ENCODE data around the gene GSTCD. TPM values are rescaled to one million over a fixed set of nuclear protein-coding genes. Genes with fewer than 3 reads are reported as not detected.
A peak's percentile ranks its signal among the peaks of the same experiment; 100 is the strongest.

GSTCD gene
- total and polyA plus RNA-seq, 2 donors (not counting 1 experiment from before 2014, with no cell fraction given), result 5.0 to 13.2 TPM

- H3K79me2 ChIP-seq (ENCODE audit: control insufficient read depth, insufficient read depth, low read length), result peaks cover 25% of the 10 kb centered on the region
- Mint-ChIP-seq H3K4me1 (peaks cover 27% of the 10 kb centered on the region), H3K4me3 (peak overlapping the region; percentile 93), H3K27ac (peak overlapping the region; percentile 87), H3K9me3 (ENCODE audit: insufficient read depth) (no peaks in the 10 kb centered on the region), H3K27me3 (no peaks in the 10 kb centered on the region)
- H3K4me2 ChIP-seq (replicated peaks; ENCODE audit: low read depth, low read length, poor library complexity, severe bottlenecking), result peak overlapping the region; percentile 86
- H3K27me3 ChIP-seq (replicated peaks in 1 of 4; ENCODE audit: control extremely low read depth in 1 of 4, control insufficient read depth in 3 of 4, insufficient read depth in 4 of 4, low read length in 3 of 4), result no peaks in the 10 kb centered on the region
- H3K4me3 ChIP-seq (ENCODE audit: control extremely low read depth in 1 of 5, extremely low read depth in 1 of 5, insufficient read depth in 1 of 5, low read depth in 2 of 5, low read length in 4 of 5), result peak overlapping the region; percentile 21 to 81 (median 50)
- H3K4me1 ChIP-seq (ENCODE audit: control insufficient read depth in 2 of 2, insufficient read depth in 2 of 2, low read length in 2 of 2), result peaks cover 16 to 18% of the 10 kb centered on the region in 2 donors
- H4K20me1 ChIP-seq (ENCODE audit: control insufficient read depth, insufficient read depth, low read length, poor library complexity, severe bottlenecking), result no peaks in the 10 kb centered on the region
- H3K36me3 ChIP-seq (replicated peaks in 1 of 2; ENCODE audit: control extremely low read depth in 1 of 2, control insufficient read depth in 1 of 2, extremely low read depth in 1 of 2, insufficient read depth in 2 of 2, low read length in 1 of 2), result no peaks in the 10 kb centered on the region
- peak overlapping the region; percentile 67 for H3K9ac ChIP-seq (ENCODE audit: low read length)
- H3K27ac ChIP-seq (ENCODE audit: low read length in 2 of 2), result peak overlapping the region; percentile 22 to 60
- ATAC-seq (ENCODE audit: low read depth) (peak; percentile 92), DNase-seq (peak; percentile 70)
- ChIA-PET CTCF (interaction anchor here (0.6 to 3.1 kb wide), 6 partner anchors 8 to 245 kb away, joined by 3 to 39 read pairs (median 5); partner anchors contain the start of gene PPA2), POLR2A (no interaction called here)
- TF ChIP-seq EZH2 (IDR thresholded peaks at IDR 0.05; ENCODE audit: borderline replicate concordance, insufficient read depth, low read depth, low read length, poor library complexity, severe bottlenecking) (no peak), CTCF (IDR thresholded peaks at IDR 0.05) (no peak)
- intact Hi-C loops (cut with micrococcal nuclease), result loop anchor here (2.0 kb wide), 1 partner anchor 783 kb away; no protein-coding TSS in a partner anchor
- no peaks in the 10 kb centered on the region for H3K9me3 ChIP-seq (ENCODE audit: control extremely low read depth in 1 of 3, control insufficient read depth in 2 of 3, insufficient read depth in 1 of 3, low read length in 2 of 3)
- H2AFZ ChIP-seq (ENCODE audit: insufficient read depth, low read depth, low read length, poor library complexity, severe bottlenecking), result peak overlapping the region; percentile 72
- no CpG with 5 or more reads among the region's 5 CpGs for WGBS (ENCODE audit: insufficient coverage)
Measured at GRCh38 chr4:105714071-105714521, 5.5 kb downstream of the GSTCD start.

GRCh38 chr4:105714932-105715331 lies 6.3 kb downstream of the GSTCD start:
- Mint-ChIP-seq H3K27ac (no peak overlapping the region), H3K27me3 (no peaks in the 10 kb centered on the region), H3K9me3 (ENCODE audit: insufficient read depth) (no peaks in the 10 kb centered on the region), H3K4me3 (no peak overlapping the region), H3K4me1 (peaks cover 19% of the 10 kb centered on the region)
- Histone ChIP-seq H4K20me1 (ENCODE audit: control insufficient read depth, insufficient read depth, low read length, poor library complexity, severe bottlenecking) (no peaks in the 10 kb centered on the region), H3K9me3 (ENCODE audit: control extremely low read depth in 1 of 3, control insufficient read depth in 2 of 3, insufficient read depth in 1 of 3, low read length in 2 of 3) (no peaks in the 10 kb centered on the region), H3K79me2 (ENCODE audit: control insufficient read depth, insufficient read depth, low read length) (peaks cover 17% of the 10 kb centered on the region), H3K27me3 (replicated peaks in 1 of 4; ENCODE audit: control extremely low read depth in 1 of 4, control insufficient read depth in 3 of 4, insufficient read depth in 4 of 4, low read length in 3 of 4) (no peaks in the 10 kb centered on the region), H3K9ac (ENCODE audit: low read length) (peak overlapping the region; percentile 40), H3K4me1 (ENCODE audit: control insufficient read depth in 2 of 2, insufficient read depth in 2 of 2, low read length in 2 of 2) (peaks cover 8 to 11% of the 10 kb centered on the region in 2 donors), H2AFZ (ENCODE audit: insufficient read depth, low read depth, low read length, poor library complexity, severe bottlenecking) (no peak overlapping the region), H3K27ac (ENCODE audit: low read length in 2 of 2) (peak overlapping the region in 1 of 2 donors; percentile 12), H3K36me3 (replicated peaks in 1 of 2; ENCODE audit: control extremely low read depth in 1 of 2, control insufficient read depth in 1 of 2, extremely low read depth in 1 of 2, insufficient read depth in 2 of 2, low read length in 1 of 2) (no peaks in the 10 kb centered on the region), H3K4me2 (replicated peaks; ENCODE audit: low read depth, low read length, poor library complexity, severe bottlenecking) (peak overlapping the region; percentile 86), H3K4me3 (ENCODE audit: control extremely low read depth in 1 of 5, extremely low read depth in 1 of 5, insufficient read depth in 1 of 5, low read depth in 2 of 5, low read length in 4 of 5) (no peak overlapping the region)
- CTCF ChIA-PET, result interaction anchor here (0.6 to 3.1 kb wide), 13 partner anchors 10 to 784 kb away, joined by 3 to 39 read pairs (median 3); partner anchors contain the start of gene PPA2
- no peak for ATAC-seq (ENCODE audit: low read depth)
- POLR2A ChIA-PET, result no interaction called here
- DNase-seq, result no peak
- no CpG with 5 or more reads among the region's 1 CpG for WGBS (ENCODE audit: insufficient coverage)
- TF ChIP-seq EZH2 (IDR thresholded peaks at IDR 0.05; ENCODE audit: borderline replicate concordance, insufficient read depth, low read depth, low read length, poor library complexity, severe bottlenecking) (no peak), CTCF (IDR thresholded peaks at IDR 0.05) (no peak)
- intact Hi-C loops (cut with micrococcal nuclease), result loop anchor here (1.0 to 2.0 kb wide), 3 partner anchors 194 to 784 kb away; no protein-coding TSS in a partner anchor

All from B cell (primary cell).